ENCODE results near the gene CCDC85C. TPM values are rescaled to one million over a fixed set of nuclear protein-coding genes. Genes with fewer than 3 reads are reported as not detected.

The CCDC85C gene
- total and polyA plus RNA-seq, 2 of the 4 experiments (the other 2 are of a cell fraction) = 16.0 to 19.0 TPM

- WGBS, 2 experiments (ENCODE audit: extremely low coverage in 2 of 2, insufficient read length in 1 of 2) = 100% methylated on average over 1 of the region's 5 CpGs; no CpG with 5 or more reads in 1 of the 2 experiments
- Histone ChIP-seq H4K5ac (ENCODE audit: low read depth, low read length) (no peak overlapping the region), H3K4ac (ENCODE audit: low read depth, low read length) (no peak overlapping the region), H2BK15ac (ENCODE audit: low read depth, low read length) (no peak overlapping the region), H3K23ac (ENCODE audit: low read depth, low read length) (no peak overlapping the region), H4K20me1 (ENCODE audit: insufficient read depth, low read length) (no peaks in the 10 kb centered on the region), H2BK20ac (ENCODE audit: low read depth, low read length) (no peak overlapping the region), H3K18ac (ENCODE audit: low read depth, low read length) (no peak overlapping the region), H3K36me3 (ENCODE audit: control insufficient read depth, insufficient read depth, low read length) (no peaks in the 10 kb centered on the region), H3K9ac (ENCODE audit: low read depth, low read length) (no peak overlapping the region), H3K27me3 (ENCODE audit: control insufficient read depth, insufficient read depth, low read length) (peaks cover 11% of the 10 kb centered on the region; the same call in 1 of the 2 replicates), H2AK5ac (ENCODE audit: low read depth, low read length) (no peak overlapping the region), H3K4me1 (ENCODE audit: control insufficient read depth, insufficient read depth, low read length) (no peaks in the 10 kb centered on the region), H4K8ac (ENCODE audit: low read depth in 2 of 2, low read length in 2 of 2) (no peak overlapping the region), H4K91ac (ENCODE audit: insufficient read depth, low read depth, low read length) (no peak overlapping the region), H3K9me1 (ENCODE audit: insufficient read depth, low read length) (no peaks in the 10 kb centered on the region), H2AK9ac (replicated peaks; ENCODE audit: low read depth, low read length, poor library complexity) (peak overlapping the region; percentile 3), H3K9me3 (ENCODE audit: control insufficient read depth, insufficient read depth, low read length) (no peaks in the 10 kb centered on the region), H2BK5ac (ENCODE audit: low read depth, low read length, poor library complexity, severe bottlenecking) (no peak overlapping the region), H3K4me3 (ENCODE audit: insufficient read depth, low read depth, low read length) (no peak overlapping the region), H3K56ac (ENCODE audit: extremely low read depth, insufficient read depth, low read length) (no peak overlapping the region), H3K79me1 (ENCODE audit: low read depth in 1 of 2, low read length in 2 of 2) (no peaks in the 10 kb centered on the region), H3K27ac (ENCODE audit: insufficient read depth, low read length) (no peak overlapping the region), H2BK120ac (ENCODE audit: low read depth, low read length) (no peak overlapping the region), H3K4me2 (ENCODE audit: low read depth, low read length) (no peak overlapping the region), H2AFZ (replicated peaks; ENCODE audit: low read length, poor library complexity) (no peak overlapping the region), H3K14ac (replicated peaks; ENCODE audit: low read depth, low read length) (no peak overlapping the region)
- ChIA-PET CTCF (no interaction called here), POLR2A (ENCODE audit: unreplicated experiment) (no interaction called here)
- DNase-seq = no peak
- no peak for ATAC-seq (ENCODE audit: low read depth)
- dilution Hi-C loops (cut with HindIII; ENCODE audit: low sequenced_read_pairs, unreplicated experiment) (no loop called here), intact Hi-C loops (cut with micrococcal nuclease) (no loop called here), in situ Hi-C loops (cut with MboI; ENCODE audit: low sequenced_read_pairs) (no loop called here)
- no TSS peak for BruUV-seq (replicated peaks)
- no peak for TF ChIP-seq RAD21 (IDR thresholded peaks at IDR 0.05; ENCODE audit: low read length)
- TF ChIP-seq SMC3 (IDR thresholded peaks at IDR 0.05; ENCODE audit: low read depth, low read length) = no peak
- TF ChIP-seq USF2 (IDR thresholded peaks at IDR 0.05; ENCODE audit: low read depth, low read length) = no peak
- no peak for TF ChIP-seq MAFK (IDR thresholded peaks at IDR 0.05; ENCODE audit: low read depth, low read length)
- TF ChIP-seq CTCF (conservative IDR thresholded peaks at IDR 0.05; ENCODE audit: low read depth, low read length) = no peak
- no peak for TF ChIP-seq BHLHE40 (IDR thresholded peaks at IDR 0.05; ENCODE audit: low read depth, low read length)
- TF ChIP-seq CHD1 (IDR thresholded peaks at IDR 0.05; ENCODE audit: low read depth, low read length) = no peak
- TF ChIP-seq CEBPB (IDR thresholded peaks at IDR 0.05; ENCODE audit: low read depth, low read length) = no peak
- TF ChIP-seq POLR2A (IDR thresholded peaks at IDR 0.05; ENCODE audit: low read depth, low read length) = no peak
- no peak for TF ChIP-seq MXI1 (IDR thresholded peaks at IDR 0.05; ENCODE audit: borderline replicate concordance, low read depth, low read length)
- TF ChIP-seq ELK1 (IDR thresholded peaks at IDR 0.05; ENCODE audit: borderline replicate concordance, low read depth, low read length) = no peak
- no peak for TF ChIP-seq RFX5 (IDR thresholded peaks at IDR 0.05; ENCODE audit: low read depth, low read length)
- no peak for TF ChIP-seq NFE2L2 (IDR thresholded peaks at IDR 0.05; ENCODE audit: low read depth, low read length)
- TF ChIP-seq FOS (IDR thresholded peaks at IDR 0.05; ENCODE audit: low read depth, low read length) = no peak
- no peak for TF ChIP-seq MAZ (IDR thresholded peaks at IDR 0.05; ENCODE audit: borderline replicate concordance, low read depth, low read length)
- TF ChIP-seq RCOR1 (IDR thresholded peaks at IDR 0.05; ENCODE audit: insufficient replicate concordance, low read length) = no peak
Observed at GRCh38 chr14:99636487-99636886, 32.5 kb upstream of the CCDC85C start.
